ENCODE results near the gene VAT1L. TPM values are rescaled to one million over a fixed set of nuclear protein-coding genes. Genes with fewer than 3 reads are reported as not detected.

Gene VAT1L
- polyA plus RNA-seq, 1 of the 3 experiments (the other 2 are of a cell fraction): 52.5 TPM

GRCh38 chr16:77739559-77739892 is 48.8 kb upstream of the VAT1L start:
- no peak overlapping the region; the same call in 1 of the 2 replicates for H2AFZ ChIP-seq (ENCODE audit: low read depth)
- H3F3A ChIP-seq (replicated peaks; ENCODE audit: insufficient read depth): no peaks in the 10 kb centered on the region
- no peaks in the 10 kb centered on the region for H3K9me3 ChIP-seq
- H3K4me1 ChIP-seq (ENCODE audit: control insufficient read depth in 1 of 2, insufficient read depth in 2 of 2, low read depth in 1 of 2, low read length in 1 of 2): no peaks in the 10 kb centered on the region
- POLR2A ChIA-PET: no interaction called here
- TF ChIP-seq SIN3A (IDR thresholded peaks at IDR 0.05; ENCODE audit: borderline replicate concordance, low read depth, low read length) (no peak), TCF12 (IDR thresholded peaks at IDR 0.05) (0 out of 2 replicates have a peak, but pooled peaks have one; percentile 7), RXRA (IDR thresholded peaks at IDR 0.05; ENCODE audit: borderline replicate concordance, low read depth) (no peak), FOSL2 (IDR thresholded peaks at IDR 0.05; ENCODE audit: borderline replicate concordance, low read depth) (0 out of 2 replicates have a peak, but pooled peaks have one; percentile 22), YY1 (IDR thresholded peaks at IDR 0.05; ENCODE audit: low read depth) (peak; percentile 34; the same call in 1 of the 2 replicates)
- no peak for DNase-seq
- no peak overlapping the region for H3K4me2 ChIP-seq
- H3K36me3 ChIP-seq (replicated peaks in 1 of 2; ENCODE audit: control insufficient read depth in 1 of 2, insufficient read depth in 2 of 2, low read length in 1 of 2): no peaks in the 10 kb centered on the region
- no peaks in the 10 kb centered on the region for H3K9me2 ChIP-seq
- H3K79me2 ChIP-seq (ENCODE audit: insufficient read depth): no peaks in the 10 kb centered on the region
- no peaks in the 10 kb centered on the region for H4K20me1 ChIP-seq (ENCODE audit: insufficient read depth)
- H3K27ac ChIP-seq (ENCODE audit: low read depth in 2 of 2, low read length in 1 of 2): no peak overlapping the region
- no peak overlapping the region for H3K4me3 ChIP-seq (ENCODE audit: low read depth in 2 of 2, low read length in 1 of 2)
- H3K9ac ChIP-seq: no peak overlapping the region
- CTCF ChIA-PET: no interaction called here
- 58% methylated on average over 1 of the region's 1 CpG for WGBS (ENCODE audit: low lambda C conversion rate)
- no peaks in the 10 kb centered on the region; the same call in 1 of the 2 replicates for H3K27me3 ChIP-seq (ENCODE audit: insufficient read depth)

GRCh38 chr16:77744141-77744540 is 44.2 kb upstream of the VAT1L start:
- no peak overlapping the region for H3K9ac ChIP-seq
- POLR2A ChIA-PET: no interaction called here
- no peaks in the 10 kb centered on the region for H3K79me2 ChIP-seq (ENCODE audit: insufficient read depth)
- H3K9me2 ChIP-seq: no peaks in the 10 kb centered on the region
- H3K4me1 ChIP-seq (ENCODE audit: control insufficient read depth in 1 of 2, insufficient read depth in 2 of 2, low read depth in 1 of 2, low read length in 1 of 2): no peaks in the 10 kb centered on the region
- CTCF ChIA-PET: no interaction called here
- no peak for DNase-seq
- H2AFZ ChIP-seq (ENCODE audit: low read depth): no peak overlapping the region
- TF ChIP-seq FOXM1 (IDR thresholded peaks at IDR 0.05; ENCODE audit: low read depth): no peak
- TF ChIP-seq FOXJ3 (CRISPR knock-in tag; IDR thresholded peaks at IDR 0.05): no peak
- TF ChIP-seq TCF12 (IDR thresholded peaks at IDR 0.05): no peak
- no peak for TF ChIP-seq SMC3 (IDR thresholded peaks at IDR 0.05; ENCODE audit: low read depth, low read length)
- no peak for TF ChIP-seq NRF1 (IDR thresholded peaks at IDR 0.05; ENCODE audit: low read depth, low read length)
- no peak for TF ChIP-seq SIN3A (IDR thresholded peaks at IDR 0.05; ENCODE audit: borderline replicate concordance, low read depth, low read length)
- no peak for TF ChIP-seq JUND (IDR thresholded peaks at IDR 0.05)
- TF ChIP-seq TEAD4 (IDR thresholded peaks at IDR 0.05; ENCODE audit: borderline replicate concordance, insufficient read depth): no peak
- no peak for TF ChIP-seq IRF3 (IDR thresholded peaks at IDR 0.05; ENCODE audit: low read depth, low read length)
- TF ChIP-seq GATA2 (CRISPR knock-in tag; IDR thresholded peaks at IDR 0.05): no peak
- TF ChIP-seq REST (IDR thresholded peaks at IDR 0.05; ENCODE audit: low read depth, low read length): no peak
- no peak for TF ChIP-seq NFIC (IDR thresholded peaks at IDR 0.05; ENCODE audit: borderline replicate concordance)
- no peak for TF ChIP-seq EZH2phosphoT487 (IDR thresholded peaks at IDR 0.05; ENCODE audit: borderline replicate concordance, low read depth)
- TF ChIP-seq RCOR1 (IDR thresholded peaks at IDR 0.05; ENCODE audit: low read length): no peak
- TF ChIP-seq GABPA (IDR thresholded peaks at IDR 0.05; ENCODE audit: low read depth): no peak
- no peak for TF ChIP-seq POLR2AphosphoS5 (IDR thresholded peaks at IDR 0.05; ENCODE audit: low read depth, low read length)
- no peak for TF ChIP-seq MAX (IDR thresholded peaks at IDR 0.05; ENCODE audit: low read depth)
- no peaks in the 10 kb centered on the region; the same call in 1 of the 2 replicates for H3K27me3 ChIP-seq (ENCODE audit: insufficient read depth)
- no peaks in the 10 kb centered on the region for H3K36me3 ChIP-seq (replicated peaks in 1 of 2; ENCODE audit: control insufficient read depth in 1 of 2, insufficient read depth in 2 of 2, low read length in 1 of 2)
- no peaks in the 10 kb centered on the region for H4K20me1 ChIP-seq (ENCODE audit: insufficient read depth)
- H3F3A ChIP-seq (replicated peaks; ENCODE audit: insufficient read depth): no peaks in the 10 kb centered on the region
- H3K9me3 ChIP-seq: no peaks in the 10 kb centered on the region
- H3K27ac ChIP-seq (ENCODE audit: low read depth in 2 of 2, low read length in 1 of 2): no peak overlapping the region
- no peak overlapping the region for H3K4me2 ChIP-seq
- H3K4me3 ChIP-seq (ENCODE audit: low read depth in 2 of 2, low read length in 1 of 2): no peak overlapping the region
- whole genome bisulfite sequencing (ENCODE audit: low lambda C conversion rate): 55% methylated on average over 4 of the region's 4 CpGs
